Measurements from ENCODE around the gene MRAP.

The MRAP gene

GRCh38 chr21:32312976-32313375 is 14.3 kb downstream of the MRAP start:
- no peak overlapping the region for H3K27ac ChIP-seq (ENCODE audit: low read length)
- H3K9me2 ChIP-seq (replicated peaks; ENCODE audit: insufficient read depth, low read length) = no peaks in the 10 kb centered on the region
- no peak overlapping the region for H3K4me2 ChIP-seq (ENCODE audit: low read depth, low read length)
- H3F3A ChIP-seq (ENCODE audit: insufficient read depth, low read length) = no peaks in the 10 kb centered on the region
- no peaks in the 10 kb centered on the region for H3K9me3 ChIP-seq (replicated peaks; ENCODE audit: insufficient read depth, low read length)
- H3K4me1 ChIP-seq (ENCODE audit: low read length) = no peaks in the 10 kb centered on the region
- no peak overlapping the region for H3K9ac ChIP-seq (ENCODE audit: low read length)
- H3K27me3 ChIP-seq (replicated peaks; ENCODE audit: insufficient read depth, low read length) = no peaks in the 10 kb centered on the region
- DNase-seq = no peak
- H4K20me1 ChIP-seq (ENCODE audit: insufficient read depth, low read length) = no peaks in the 10 kb centered on the region
- peaks cover 14% of the 10 kb centered on the region; the same call in 1 of the 2 replicates for H3K36me3 ChIP-seq (replicated peaks; ENCODE audit: insufficient read depth, low read length)
- no peak overlapping the region for H3K4me3 ChIP-seq (ENCODE audit: low read length)
- H2AFZ ChIP-seq (ENCODE audit: low read length) = no peak overlapping the region
- TF ChIP-seq CTCF (IDR thresholded peaks at IDR 0.05; ENCODE audit: low read length) (no peak), EZH2phosphoT487 (IDR thresholded peaks at IDR 0.05; ENCODE audit: low read length) (no peak), EZH2 (optimal IDR thresholded peaks at IDR 0.05; ENCODE audit: low read depth, low read length) (no peak)
- H3K79me2 ChIP-seq (ENCODE audit: low read length) = no peaks in the 10 kb centered on the region

GRCh38 chr21:32314806-32315205 is 16.2 kb downstream of the MRAP start:
- H3K36me3 ChIP-seq (replicated peaks; ENCODE audit: insufficient read depth, low read length) = peaks cover 20% of the 10 kb centered on the region; the same call in 1 of the 2 replicates

DNA sequence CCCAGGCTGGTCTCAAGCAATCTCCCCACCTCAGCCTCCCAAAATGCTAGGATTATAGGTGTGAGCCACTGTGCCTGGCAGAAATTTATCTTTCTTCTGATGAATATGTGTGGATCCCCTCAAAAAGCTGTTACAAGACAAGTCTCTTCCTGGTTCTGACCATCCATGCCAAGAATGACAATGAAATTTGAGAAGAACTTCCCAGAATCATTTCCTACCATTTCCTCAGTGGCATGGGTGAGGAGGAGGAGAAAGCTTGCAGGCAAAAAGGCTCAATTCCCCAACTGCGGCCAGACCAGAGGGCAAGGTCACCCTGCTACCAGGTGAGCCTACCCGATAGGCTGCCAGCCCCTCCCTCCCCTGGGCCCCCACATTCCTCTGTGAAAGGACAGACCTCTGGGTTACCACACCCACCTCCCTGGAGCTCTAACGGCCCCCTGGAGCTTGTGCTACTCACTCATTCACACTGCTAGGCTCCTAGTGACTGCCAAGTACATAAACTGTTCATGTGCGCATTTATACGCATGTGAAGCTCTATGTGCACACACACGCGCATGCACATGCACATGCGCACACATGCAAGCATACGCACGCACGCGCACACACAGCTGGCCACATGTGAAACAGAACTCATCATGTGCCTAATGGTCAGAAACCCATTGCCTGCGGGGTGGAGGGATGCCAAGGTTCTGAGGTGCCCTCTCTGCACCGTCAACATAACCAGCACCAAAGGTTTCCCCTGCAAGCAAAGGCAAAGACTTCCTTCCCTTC is 17.0 kb downstream of the MRAP start:
- no peaks in the 10 kb centered on the region for H3K27me3 ChIP-seq (replicated peaks; ENCODE audit: insufficient read depth, low read length)
- peaks cover 20% of the 10 kb centered on the region; the same call in 1 of the 2 replicates for H3K36me3 ChIP-seq (replicated peaks; ENCODE audit: insufficient read depth, low read length)

More at GRCh38 chr21:32314806-32315205, 16.2 kb downstream of the MRAP start:
- Histone ChIP-seq H3K4me2 (ENCODE audit: low read depth, low read length) (no peak overlapping the region), H3K4me1 (ENCODE audit: low read length) (no peaks in the 10 kb centered on the region), H4K20me1 (ENCODE audit: insufficient read depth, low read length) (no peaks in the 10 kb centered on the region), H3K9me2 (replicated peaks; ENCODE audit: insufficient read depth, low read length) (no peaks in the 10 kb centered on the region), H2AFZ (ENCODE audit: low read length) (no peak overlapping the region), H3K27me3 (replicated peaks; ENCODE audit: insufficient read depth, low read length) (no peaks in the 10 kb centered on the region), H3K9ac (ENCODE audit: low read length) (no peak overlapping the region), H3K9me3 (replicated peaks; ENCODE audit: insufficient read depth, low read length) (no peaks in the 10 kb centered on the region), H3F3A (ENCODE audit: insufficient read depth, low read length) (no peaks in the 10 kb centered on the region), H3K79me2 (ENCODE audit: low read length) (no peaks in the 10 kb centered on the region), H3K4me3 (ENCODE audit: low read length) (no peak overlapping the region), H3K27ac (ENCODE audit: low read length) (no peak overlapping the region)
- no peak for TF ChIP-seq EZH2 (optimal IDR thresholded peaks at IDR 0.05; ENCODE audit: low read depth, low read length)
- TF ChIP-seq EZH2phosphoT487 (IDR thresholded peaks at IDR 0.05; ENCODE audit: low read length) = no peak
- no peak for TF ChIP-seq CTCF (IDR thresholded peaks at IDR 0.05; ENCODE audit: low read length)
- DNase-seq = no peak

More for the DNA sequence above, 17.0 kb downstream of the MRAP start:
- Histone ChIP-seq H2AFZ (ENCODE audit: low read length) (no peak overlapping the region), H3K4me3 (ENCODE audit: low read length) (no peak overlapping the region), H3K9me3 (replicated peaks; ENCODE audit: insufficient read depth, low read length) (no peaks in the 10 kb centered on the region), H3F3A (ENCODE audit: insufficient read depth, low read length) (no peaks in the 10 kb centered on the region), H3K9ac (ENCODE audit: low read length) (no peak overlapping the region), H3K27ac (ENCODE audit: low read length) (no peak overlapping the region), H4K20me1 (ENCODE audit: insufficient read depth, low read length) (no peaks in the 10 kb centered on the region), H3K4me2 (ENCODE audit: low read depth, low read length) (no peak overlapping the region), H3K9me2 (replicated peaks; ENCODE audit: insufficient read depth, low read length) (no peaks in the 10 kb centered on the region), H3K4me1 (ENCODE audit: low read length) (no peaks in the 10 kb centered on the region), H3K79me2 (ENCODE audit: low read length) (no peaks in the 10 kb centered on the region)
- no peak for DNase-seq
- no peak for TF ChIP-seq CTCF (IDR thresholded peaks at IDR 0.05; ENCODE audit: low read length)
- no peak for TF ChIP-seq EZH2phosphoT487 (IDR thresholded peaks at IDR 0.05; ENCODE audit: low read length)
- TF ChIP-seq EZH2 (optimal IDR thresholded peaks at IDR 0.05; ENCODE audit: low read depth, low read length) = no peak
